Activated T-helper 1 cell treated with anti-CD3 and anti-CD28 coated beads, Interleukin-12 subunit alpha, Interleukin-12 subunit beta, Interleukin-2, Interleukin-4 antibody, amounts not matched to agents 30 ng/mL and 10 ng/mL and 1 ng/mL, durations not matched to agents 14 hours and 24 hours and 36 hours (primary cell): Measurements from ENCODE around the gene SLC9A8. TPM values are rescaled to one million over a fixed set of nuclear protein-coding genes. Genes with fewer than 3 reads are reported as not detected.
"Not testable (repeated sequence)": the region's sequence is repeated elsewhere in the genome, so short reads cannot be mapped to it uniquely, and the experiment has no call there.

Source experiments
- DNase-seq: peaks from one replicate; pipeline ENCODE4 v3.0.0; 2021; ENCODE audit warnings: low spot score
- H3K27ac Mint-ChIP-seq: one replicate; pipeline ENCODE4 v1.8.0; 2021; ENCODE audit warnings: mild to moderate bottlenecking, mixed read lengths
- H3K27me3 Mint-ChIP-seq: one replicate; pipeline ENCODE4 v1.8.0; 2022; ENCODE audit warnings: mild to moderate bottlenecking, moderate library complexity, mixed read lengths; ENCODE audit not compliant: insufficient read depth
- H3K36me3 Mint-ChIP-seq: one replicate; pipeline ENCODE4 v1.8.0; 2021; ENCODE audit warnings: low read depth, mixed read lengths
- H3K4me1 Mint-ChIP-seq: one replicate; pipeline ENCODE4 v1.8.0; 2021; ENCODE audit warnings: low read depth, mixed read lengths
- H3K4me3 Mint-ChIP-seq: one replicate; pipeline ENCODE4 v1.8.0; 2021; ENCODE audit warnings: mild to moderate bottlenecking, moderate library complexity, mixed read lengths
- H3K9me3 Mint-ChIP-seq: one replicate; pipeline ENCODE4 v1.8.0; 2021; ENCODE audit warnings: mixed read lengths
- intact Hi-C: fragments of 100-400 bp; cut with micrococcal nuclease; formaldehyde crosslinking; loops from one replicate; pipeline ENCODE4 v1.15.1; 2024
- total RNA-seq: library from RNA; stranded (reverse); gene quantifications from 2 replicates; pipeline ENCODE4 v1.2.3, GENCODE V29; 2022

Gene SLC9A8
- total RNA-seq, 1 donor from 2014 or later: 20.8 TPM

DNA sequence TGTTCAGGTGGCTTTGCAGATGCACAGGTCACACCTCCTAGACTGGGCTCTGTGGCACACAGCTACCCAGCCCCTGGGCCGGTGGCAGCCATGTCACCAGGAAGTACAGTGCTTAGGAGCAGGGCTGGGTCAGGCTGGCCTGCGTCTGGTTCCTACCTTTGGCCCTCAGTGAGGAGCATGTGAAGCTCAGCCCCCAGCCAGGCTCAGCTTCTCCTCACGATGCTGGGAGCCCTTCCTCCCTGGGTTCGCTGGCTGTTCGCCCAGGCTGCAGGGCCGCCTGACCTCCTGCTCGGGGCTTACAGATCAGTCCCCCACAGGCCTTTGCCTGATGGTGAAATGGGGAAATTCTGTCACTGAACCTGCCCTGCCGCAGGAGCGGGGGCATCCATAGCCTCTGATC, 79.6 kb downstream of the SLC9A8 start:
- Mint-ChIP-seq H3K9me3 (no peaks in the 10 kb centered on the region), H3K4me1 (peaks cover 31% of the 10 kb centered on the region), H3K4me3 (no peak overlapping the region), H3K27me3 (peaks cover 4% of the 10 kb centered on the region), H3K36me3 (peaks cover 25% of the 10 kb centered on the region), H3K27ac (no peak overlapping the region)
- intact Hi-C loops: no loop called here
- no peak for DNase-seq

- Mint-ChIP-seq H3K4me1 (peaks cover 26% of the 10 kb centered on the region), H3K27ac (peak overlapping the region; percentile 60), H3K36me3 (peaks cover 19% of the 10 kb centered on the region), H3K4me3 (no peak overlapping the region), H3K27me3 (peaks cover 4% of the 10 kb centered on the region), H3K9me3 (no peaks in the 10 kb centered on the region)
- intact Hi-C loops: no loop called here
- DNase-seq: no peak
Observed at GRCh38 chr20:49892817-49893216, 80.2 kb downstream of the SLC9A8 start.

- H3K36me3 Mint-ChIP-seq: peaks cover 16% of the 10 kb centered on the region
- DNase-seq: no peak
- no peaks in the 10 kb centered on the region for H3K9me3 Mint-ChIP-seq
- H3K27me3 Mint-ChIP-seq: peaks cover 4% of the 10 kb centered on the region
- peak overlapping the region; percentile 29 for H3K4me3 Mint-ChIP-seq
- H3K4me1 Mint-ChIP-seq: peaks cover 22% of the 10 kb centered on the region
- intact Hi-C loops: loop anchor here (1.0 kb wide), 1 partner anchor 22 kb away; the partner anchor contains the start of gene SPATA2
- H3K27ac Mint-ChIP-seq: peak overlapping the region; percentile 70
Observed at GRCh38 chr20:49893242-49894072, 80.8 kb downstream of the SLC9A8 start.

DNA sequence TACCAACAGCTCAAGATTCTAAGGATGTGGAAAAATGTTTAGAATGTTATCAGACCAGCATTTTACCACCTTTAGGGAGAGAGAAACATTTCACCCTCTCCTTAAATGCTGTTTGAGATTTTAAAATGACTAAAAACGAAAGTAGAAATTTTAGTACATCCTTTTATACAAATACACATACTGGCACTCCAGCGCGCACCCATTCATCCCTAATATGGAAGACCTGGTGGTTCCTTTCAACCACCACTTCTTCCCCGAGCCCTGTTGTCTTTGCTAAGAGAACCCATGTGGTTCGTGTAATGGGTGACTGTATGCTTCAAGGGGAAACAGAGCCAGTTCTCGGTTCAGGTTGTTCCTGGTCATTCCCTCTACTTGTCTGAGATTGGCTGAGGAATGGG, 81.4 kb downstream of the SLC9A8 start:
- H3K4me3 Mint-ChIP-seq: peak overlapping the region; percentile 15
- peaks cover 4% of the 10 kb centered on the region for H3K27me3 Mint-ChIP-seq
- intact Hi-C loops: loop anchor here (1.0 kb wide), 1 partner anchor 21 kb away; the partner anchor contains the start of gene SPATA2
- peak overlapping the region; percentile 70 for H3K27ac Mint-ChIP-seq
- no peak for DNase-seq
- H3K4me1 Mint-ChIP-seq: peaks cover 19% of the 10 kb centered on the region
- H3K36me3 Mint-ChIP-seq: peaks cover 11% of the 10 kb centered on the region
- H3K9me3 Mint-ChIP-seq: no peaks in the 10 kb centered on the region

GRCh38 chr20:49895474-49896093, 83.0 kb downstream of the SLC9A8 start:
- H3K36me3 Mint-ChIP-seq, DNase-seq, H3K27me3 Mint-ChIP-seq, H3K4me3 Mint-ChIP-seq, H3K9me3 Mint-ChIP-seq, H3K27ac Mint-ChIP-seq, intact Hi-C loops: not testable (repeated sequence)
- peaks cover 19% of the 10 kb centered on the region for H3K4me1 Mint-ChIP-seq

GRCh38 chr20:49896204-49896603, 83.6 kb downstream of the SLC9A8 start:
- no peak overlapping the region for H3K4me3 Mint-ChIP-seq
- intact Hi-C loops: no loop called here
- H3K27me3 Mint-ChIP-seq: peaks cover 4% of the 10 kb centered on the region
- no peak for DNase-seq
- H3K9me3 Mint-ChIP-seq: no peaks in the 10 kb centered on the region
- no peak overlapping the region for H3K27ac Mint-ChIP-seq
- peaks cover 3% of the 10 kb centered on the region for H3K36me3 Mint-ChIP-seq
- H3K4me1 Mint-ChIP-seq: peaks cover 19% of the 10 kb centered on the region

DNA sequence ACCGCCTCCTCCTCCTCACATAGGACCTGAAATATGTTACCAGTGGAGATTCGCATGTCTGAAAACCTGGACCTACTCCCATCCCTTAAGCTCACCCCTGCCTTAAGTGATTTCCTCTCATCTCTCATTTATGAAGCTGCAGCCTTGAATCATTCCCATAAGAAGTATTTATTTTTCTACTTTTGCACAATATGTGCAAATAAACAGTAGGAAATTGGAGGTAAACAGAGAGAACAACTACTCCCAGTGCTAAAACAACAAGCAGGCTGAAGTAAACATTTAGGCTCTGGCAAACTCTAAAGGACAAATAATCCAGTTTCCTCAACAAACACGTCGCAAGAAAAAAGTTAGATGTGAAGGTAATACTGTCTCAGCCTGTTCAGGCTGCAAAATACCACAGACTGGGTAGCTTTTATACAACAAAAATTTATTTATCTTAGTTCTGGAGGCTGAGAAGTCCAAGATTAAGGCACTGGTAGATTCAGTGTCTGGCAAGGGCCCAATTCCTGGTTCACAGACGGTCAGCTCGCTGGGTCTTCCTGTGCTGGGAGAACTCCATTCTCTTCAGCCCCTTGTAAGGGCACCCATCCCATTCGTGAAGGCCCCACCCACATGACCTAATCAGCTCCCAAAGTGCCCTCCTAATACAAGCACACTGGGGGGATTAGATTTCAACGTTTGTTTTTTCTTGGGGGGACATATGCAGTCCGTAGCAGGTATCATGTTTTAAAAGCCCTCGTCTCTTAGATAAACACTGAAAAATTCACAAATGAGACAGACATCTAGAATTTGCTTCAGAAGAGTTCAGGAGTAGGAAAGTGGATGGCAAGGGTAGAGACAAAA, 87.1 kb downstream of the SLC9A8 start:
- Mint-ChIP-seq H3K9me3 (no peaks in the 10 kb centered on the region), H3K27me3 (peaks cover 4% of the 10 kb centered on the region), H3K36me3 (peaks cover 7% of the 10 kb centered on the region), H3K4me1 (no peaks in the 10 kb centered on the region), H3K4me3 (no peak overlapping the region), H3K27ac (no peak overlapping the region)
- no peak for DNase-seq
- intact Hi-C loops: no loop called here

DNA sequence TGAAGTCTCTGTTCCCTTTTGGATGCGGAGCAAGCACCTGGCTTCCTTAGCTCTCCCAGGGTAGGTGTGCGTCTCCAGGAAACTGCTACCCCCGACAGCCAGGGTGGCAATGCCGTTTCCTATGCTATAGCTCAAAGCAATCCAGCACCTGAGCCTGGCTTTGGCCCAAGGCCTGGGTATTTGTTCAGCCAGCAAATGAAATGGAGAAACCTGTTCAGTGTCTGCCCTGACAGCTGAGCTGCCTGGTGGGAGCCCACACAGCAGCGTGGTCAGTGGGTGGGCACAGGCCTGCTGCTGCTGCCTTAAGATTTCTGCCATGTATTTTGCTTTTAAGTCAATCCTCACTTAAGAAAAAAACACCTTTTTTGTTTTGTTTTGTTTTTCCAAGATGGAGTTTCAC, 89.0 kb downstream of the SLC9A8 start:
- H3K4me3 Mint-ChIP-seq: no peak overlapping the region
- intact Hi-C loops: no loop called here
- DNase-seq: no peak
- peaks cover 16% of the 10 kb centered on the region for H3K36me3 Mint-ChIP-seq
- peaks cover 2% of the 10 kb centered on the region for H3K27me3 Mint-ChIP-seq
- no peak overlapping the region for H3K27ac Mint-ChIP-seq
- H3K9me3 Mint-ChIP-seq: no peaks in the 10 kb centered on the region
- H3K4me1 Mint-ChIP-seq: no peaks in the 10 kb centered on the region

DNA sequence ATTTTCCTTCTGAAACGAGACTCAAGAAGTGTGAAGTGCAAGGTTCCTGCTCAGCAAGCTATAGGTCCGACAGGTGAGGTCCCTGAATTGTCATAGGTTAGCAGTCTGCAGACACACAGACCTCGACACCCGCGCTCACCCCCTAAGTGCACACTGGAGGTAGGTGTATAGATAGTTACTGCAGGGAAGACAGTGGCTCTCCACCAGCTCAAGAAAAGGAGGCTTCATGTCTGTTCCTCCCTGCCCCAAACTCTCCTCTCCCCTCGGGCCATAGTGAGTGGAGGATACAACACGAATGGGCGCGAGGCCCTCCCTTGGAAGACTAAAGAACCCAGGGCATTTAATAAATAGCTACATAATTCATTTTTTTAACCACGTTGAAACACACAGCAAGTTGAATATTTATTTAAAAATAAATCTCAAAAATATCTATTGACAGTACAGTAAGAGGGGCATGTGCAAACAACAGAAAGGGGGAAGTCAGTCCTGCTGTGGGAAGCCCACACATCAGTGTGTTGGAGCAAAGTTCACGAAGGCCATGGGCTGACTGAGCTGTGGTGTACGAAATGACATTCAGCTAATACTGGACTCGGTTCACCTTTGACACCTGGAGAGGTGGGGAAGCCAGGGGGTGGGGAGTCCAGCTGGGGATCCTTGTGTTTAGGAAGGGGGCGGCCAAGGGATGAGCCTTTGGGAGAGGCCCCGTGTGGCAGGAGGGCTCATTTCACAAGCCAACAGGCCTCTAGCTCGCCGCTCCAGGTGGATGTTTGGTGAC, 92.0 kb downstream of the SLC9A8 start:
- no peak overlapping the region for H3K27ac Mint-ChIP-seq

GRCh38 chr20:49905415-49906091, 92.9 kb downstream of the SLC9A8 start:
- no peaks in the 10 kb centered on the region for H3K9me3 Mint-ChIP-seq
- H3K27me3 Mint-ChIP-seq: no peaks in the 10 kb centered on the region
- H3K4me3 Mint-ChIP-seq: no peak overlapping the region
- no peak for DNase-seq
- H3K36me3 Mint-ChIP-seq: peaks cover 24% of the 10 kb centered on the region
- intact Hi-C loops: no loop called here
- H3K27ac Mint-ChIP-seq: no peak overlapping the region
- no peaks in the 10 kb centered on the region for H3K4me1 Mint-ChIP-seq

More for the DNA sequence above, 92.0 kb downstream of the SLC9A8 start:
- Mint-ChIP-seq H3K4me1 (no peaks in the 10 kb centered on the region), H3K27me3 (no peaks in the 10 kb centered on the region), H3K4me3 (no peak overlapping the region), H3K9me3 (no peaks in the 10 kb centered on the region), H3K36me3 (peaks cover 21% of the 10 kb centered on the region)
- DNase-seq: no peak
- intact Hi-C loops: no loop called here

DNA sequence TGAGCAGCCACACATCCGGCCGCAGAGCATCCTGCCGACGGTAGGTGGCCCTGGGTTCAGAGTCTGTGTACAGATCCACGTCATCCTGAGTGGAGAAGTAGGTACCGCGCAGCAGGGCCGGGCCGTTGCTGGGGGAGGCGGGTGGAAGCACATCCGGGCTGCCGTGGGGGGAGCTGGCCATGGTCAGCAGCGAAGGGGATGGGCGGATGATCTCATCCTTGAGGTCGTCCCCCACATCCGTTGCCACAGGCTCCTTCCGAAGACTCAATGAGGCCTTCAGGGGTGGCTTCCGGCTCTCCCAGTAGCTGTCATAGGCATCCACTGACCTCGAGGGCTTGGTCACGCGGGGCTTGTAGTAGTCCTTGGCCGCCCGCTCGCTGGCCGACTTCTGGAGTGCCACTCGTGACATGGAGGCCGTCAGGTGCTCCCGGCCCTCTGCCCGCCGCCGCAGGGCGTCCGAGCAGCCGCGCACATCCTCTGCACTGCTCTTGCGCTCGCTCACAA, 93.5 kb downstream of the SLC9A8 start:
- no peaks in the 10 kb centered on the region for H3K9me3 Mint-ChIP-seq
- DNase-seq: no peak
- no peak overlapping the region for H3K27ac Mint-ChIP-seq
- intact Hi-C loops: no loop called here
- no peak overlapping the region for H3K4me3 Mint-ChIP-seq
- H3K27me3 Mint-ChIP-seq: no peaks in the 10 kb centered on the region
- H3K36me3 Mint-ChIP-seq: peaks cover 25% of the 10 kb centered on the region
- no peaks in the 10 kb centered on the region for H3K4me1 Mint-ChIP-seq
